Hematopoietic multipotent progenitor cell treated with erythropoietin and hydrocortisone succinate and interleukin-3 and kit ligand, for 17 days (in vitro differentiated cells): ENCODE data around the gene ABCB8.
"Not testable (repeated sequence)": the region's sequence is repeated elsewhere in the genome, so short reads cannot be mapped to it uniquely, and the experiment has no call there.

Experiments
- DNase-seq: peaks from one replicate; pipeline ENCODE4 v3.0.0-alpha.2; 2015; ENCODE audit warnings: low spot score

ABCB8 gene

GRCh38 chr7:150998341-150998740 is 29.9 kb upstream of the ABCB8 start:
- DNase-seq, result no peak

DNA sequence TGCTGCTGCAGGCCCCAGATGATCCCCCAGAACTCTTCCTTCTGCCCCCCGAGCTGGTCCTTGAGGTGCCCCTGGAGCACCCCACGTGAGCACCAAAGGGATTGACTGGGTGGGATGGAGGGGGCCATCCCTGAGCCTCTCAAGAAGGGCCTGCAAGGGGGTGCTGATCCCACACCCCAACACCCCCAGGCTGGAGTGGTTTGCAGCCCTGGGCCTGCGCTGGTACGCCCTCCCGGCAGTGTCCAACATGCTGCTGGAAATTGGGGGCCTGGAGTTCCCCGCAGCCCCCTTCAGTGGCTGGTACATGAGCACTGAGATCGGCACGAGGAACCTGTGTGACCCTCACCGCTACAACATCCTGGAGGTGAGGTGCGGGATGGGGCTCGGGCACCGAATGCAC is 29.2 kb upstream of the ABCB8 start:
- DNase-seq, result no peak

GRCh38 chr7:150999497-151000230 is 28.6 kb upstream of the ABCB8 start:
- DNase-seq, result no peak

DNA sequence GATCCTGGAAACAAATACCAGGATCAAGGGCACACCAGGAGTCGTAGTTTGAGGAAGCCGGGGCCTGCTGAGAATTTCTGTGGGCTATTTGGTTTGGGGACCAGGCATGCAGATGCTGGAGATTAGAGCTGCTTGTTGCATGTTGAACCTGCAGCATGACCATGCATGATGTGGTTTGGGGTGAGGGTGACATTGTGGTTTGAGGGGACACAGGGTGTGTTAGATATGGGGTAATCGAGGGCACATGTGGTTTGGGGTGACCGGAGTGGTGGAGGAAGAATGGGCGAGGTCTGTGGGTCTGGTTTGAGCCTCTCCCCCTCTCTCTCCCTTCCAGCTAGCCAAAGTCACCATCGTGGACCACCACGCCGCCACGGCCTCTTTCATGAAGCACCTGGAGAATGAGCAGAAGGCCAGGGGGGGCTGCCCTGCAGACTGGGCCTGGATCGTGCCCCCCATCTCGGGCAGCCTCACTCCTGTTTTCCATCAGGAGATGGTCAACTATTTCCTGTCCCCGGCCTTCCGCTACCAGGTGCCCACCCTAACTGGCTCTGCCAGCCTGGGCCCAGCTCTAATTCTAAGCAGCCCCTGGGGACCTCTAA is 27.3 kb upstream of the ABCB8 start:
- DNase-seq, result no peak

GRCh38 chr7:151001546-151001945 is 26.7 kb upstream of the ABCB8 start:
- DNase-seq, result no peak

- no peak for DNase-seq
Measured at GRCh38 chr7:151003572-151003971, 24.7 kb upstream of the ABCB8 start.

DNA sequence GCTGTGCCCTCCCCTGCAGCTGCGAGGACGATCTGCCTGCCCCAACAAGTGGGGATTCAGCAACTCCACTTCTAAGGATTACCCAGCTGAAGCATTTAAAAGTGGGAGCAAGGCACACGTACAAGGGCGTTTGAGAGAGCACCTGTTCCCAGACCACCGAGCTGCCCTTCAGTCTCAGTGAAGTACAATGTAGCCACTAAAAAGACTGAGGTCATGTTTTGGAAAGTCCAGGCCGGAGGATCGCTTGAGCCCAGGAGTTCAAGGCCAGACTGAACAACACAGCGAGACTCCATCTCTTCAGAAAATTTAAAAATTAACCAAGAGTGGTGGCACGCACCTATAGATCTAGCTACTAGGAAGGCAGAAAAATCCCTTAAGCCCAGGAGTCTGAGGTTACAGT is 22.7 kb upstream of the ABCB8 start:
- DNase-seq, result no peak

DNA sequence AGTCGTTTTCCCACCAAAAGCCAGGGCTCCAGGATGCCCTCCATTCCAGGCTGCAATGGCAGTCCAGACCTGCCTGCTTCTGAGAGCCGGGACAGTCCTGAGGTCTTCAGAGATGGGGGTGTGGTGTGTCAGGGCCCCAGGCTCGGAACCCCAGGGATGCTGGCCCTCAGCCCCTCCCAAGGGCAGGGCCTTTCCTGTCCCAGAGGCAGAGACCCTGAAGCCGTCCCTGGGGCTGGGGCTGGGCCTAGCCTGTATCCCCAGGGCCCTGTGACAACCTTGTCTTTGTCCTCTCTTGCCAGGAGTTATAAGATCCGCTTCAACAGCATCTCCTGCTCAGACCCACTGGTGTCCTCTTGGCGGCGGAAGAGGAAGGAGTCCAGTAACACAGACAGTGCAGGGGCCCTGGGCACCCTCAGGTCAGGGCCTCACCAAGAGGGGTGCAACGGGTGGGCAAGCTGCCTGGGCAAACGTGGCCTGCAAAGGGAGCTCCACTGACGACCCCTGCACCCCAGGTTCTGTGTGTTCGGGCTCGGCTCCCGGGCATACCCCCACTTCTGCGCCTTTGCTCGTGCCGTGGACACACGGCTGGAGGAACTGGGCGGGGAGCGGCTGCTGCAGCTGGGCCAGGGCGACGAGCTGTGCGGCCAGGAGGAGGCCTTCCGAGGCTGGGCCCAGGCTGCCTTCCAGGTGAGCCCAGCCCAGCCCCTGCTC is 21.5 kb upstream of the ABCB8 start:
- DNase-seq, result no peak

DNA sequence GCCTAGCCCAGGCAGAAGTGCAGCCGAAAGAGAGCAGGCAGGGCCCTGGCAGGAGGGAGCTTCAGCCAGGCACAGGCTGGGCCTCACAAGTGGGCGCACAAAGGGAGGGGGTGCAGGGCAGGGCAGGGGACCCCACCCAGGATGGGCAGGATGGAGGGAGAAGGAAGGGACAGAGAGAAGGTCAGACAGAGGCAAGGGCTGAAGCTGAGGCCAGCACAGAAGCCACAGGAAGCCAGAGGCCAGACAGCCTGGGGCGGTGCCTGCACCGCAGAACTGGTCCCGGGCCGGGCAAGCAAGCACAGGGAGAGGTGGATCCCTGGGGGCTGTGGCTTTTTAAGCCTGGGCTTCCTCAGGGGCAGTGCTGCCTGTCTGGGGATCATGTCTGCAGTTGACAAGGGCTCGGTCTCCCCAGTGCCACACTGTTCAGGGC is 20.8 kb upstream of the ABCB8 start:
- DNase-seq, result no peak

GRCh38 chr7:151008143-151008510 is 20.1 kb upstream of the ABCB8 start:
- DNase-seq, result peak; percentile 41

- DNase-seq, result peak; percentile 80
Measured at GRCh38 chr7:151008511-151009323, 19.5 kb upstream of the ABCB8 start.

GRCh38 chr7:151009327-151010036 is 18.8 kb upstream of the ABCB8 start:
- no peak for DNase-seq

DNA sequence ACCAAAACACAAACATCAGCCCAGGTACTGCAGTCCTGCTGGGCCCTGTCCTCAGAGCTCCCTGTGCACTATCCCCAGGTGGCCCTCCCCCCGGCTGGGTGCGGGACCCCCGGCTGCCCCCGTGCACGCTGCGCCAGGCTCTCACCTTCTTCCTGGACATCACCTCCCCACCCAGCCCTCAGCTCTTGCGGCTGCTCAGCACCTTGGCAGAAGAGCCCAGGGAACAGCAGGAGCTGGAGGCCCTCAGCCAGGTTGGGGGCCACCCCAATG is 18.3 kb upstream of the ABCB8 start:
- no peak for DNase-seq

DNA sequence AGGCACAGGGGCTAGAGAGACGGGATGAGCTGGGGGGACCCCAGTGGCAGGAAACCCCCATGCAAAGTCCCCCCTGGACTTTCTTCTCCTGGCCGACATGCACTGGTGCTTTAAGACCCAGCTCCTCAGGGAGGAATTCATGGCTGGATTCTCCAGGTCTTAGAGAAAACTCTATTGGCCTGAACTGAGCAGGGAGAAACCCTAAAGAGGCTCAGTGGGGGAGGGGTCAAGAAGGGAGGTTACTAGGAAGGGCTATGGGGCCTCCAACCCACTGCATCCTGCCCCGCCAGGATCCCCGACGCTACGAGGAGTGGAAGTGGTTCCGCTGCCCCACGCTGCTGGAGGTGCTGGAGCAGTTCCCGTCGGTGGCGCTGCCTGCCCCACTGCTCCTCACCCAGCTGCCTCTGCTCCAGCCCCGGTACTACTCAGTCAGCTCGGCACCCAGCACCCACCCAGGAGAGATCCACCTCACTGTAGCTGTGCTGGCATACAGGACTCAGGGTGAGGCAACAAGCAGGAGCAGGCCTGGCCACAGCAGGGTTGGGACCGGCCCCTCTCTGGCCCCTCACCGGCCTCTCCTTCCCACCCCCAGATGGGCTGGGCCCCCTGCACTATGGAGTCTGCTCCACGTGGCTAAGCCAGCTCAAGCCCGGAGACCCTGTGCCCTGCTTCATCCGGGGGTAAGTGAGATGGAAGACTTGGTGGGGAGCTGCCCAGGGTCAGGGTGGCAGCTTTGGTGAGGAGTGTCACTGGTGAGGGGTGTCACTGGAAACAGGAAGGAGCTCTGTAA is 17.7 kb upstream of the ABCB8 start:
- no peak for DNase-seq

DNA sequence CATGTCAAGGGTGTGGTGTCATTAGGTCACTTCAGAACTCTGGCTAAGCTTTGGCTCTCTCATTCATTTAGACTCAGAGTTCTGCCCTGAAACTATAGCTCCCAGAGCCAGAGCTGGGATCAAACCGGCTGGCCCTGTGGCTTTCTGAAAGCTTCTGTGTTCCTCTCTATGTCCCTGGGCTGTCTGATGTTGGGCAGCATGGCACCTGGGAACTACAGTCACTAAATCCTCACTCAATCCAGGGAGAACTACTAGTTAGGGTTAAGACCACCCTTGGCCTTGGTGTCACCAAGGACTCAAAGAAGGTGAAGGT is 17.2 kb upstream of the ABCB8 start:
- DNase-seq, result no peak

GRCh38 chr7:151011616-151012015 is 16.6 kb upstream of the ABCB8 start:
- not testable (repeated sequence) for DNase-seq

GRCh38 chr7:151012031-151012692 is 16.1 kb upstream of the ABCB8 start:
- DNase-seq, result no peak

DNA sequence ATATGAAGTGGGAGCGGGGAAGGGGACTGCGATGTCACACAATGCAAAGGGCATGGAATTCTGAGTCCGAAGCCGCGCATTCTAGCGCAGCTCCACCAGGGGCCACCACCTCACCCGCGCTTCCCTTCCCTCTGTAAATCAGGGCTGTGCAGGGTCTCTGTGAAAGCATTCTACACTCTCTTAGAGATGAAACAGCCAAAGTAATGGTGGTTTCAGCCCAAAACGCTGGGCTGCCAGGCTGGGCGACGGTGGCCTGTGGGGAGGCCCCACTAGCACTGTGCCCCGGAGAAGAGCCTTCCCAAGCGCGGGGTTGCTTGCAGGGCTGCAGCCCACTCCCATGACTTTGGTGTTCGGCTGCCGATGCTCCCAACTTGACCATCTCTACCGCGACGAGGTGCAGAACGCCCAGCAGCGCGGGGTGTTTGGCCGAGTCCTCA is 15.3 kb upstream of the ABCB8 start:
- peak; percentile 24 for DNase-seq

- no peak for DNase-seq
Measured at GRCh38 chr7:151013356-151013732, 14.9 kb upstream of the ABCB8 start.

- peak; percentile 80 for DNase-seq
Measured at GRCh38 chr7:151013733-151014497, 14.3 kb upstream of the ABCB8 start.
